CD4-positive, alpha-beta T cell (primary cell): ENCODE data around the gene DSCAML1. TPM values are rescaled to one million over a fixed set of nuclear protein-coding genes. Genes with fewer than 3 reads are reported as not detected.

Experiments
- ATAC-seq: fragments of 200-7000 bp; cut with Tn5 transposase; one replicate; pipeline ENCODE4 v1.10.0; 2022; ENCODE audit warnings: mild to moderate bottlenecking; ENCODE audit not compliant: poor library complexity
- CTCF ChIA-PET: fragments of 350-600 bp; sonication (Branson Sonifier 250); formaldehyde crosslinking; loops from one replicate; lab custom pipeline; 2021; ENCODE audit warnings: antibody characterized with exemption, inconsistent platforms; lab: Charles Lee
- POLR2A ChIA-PET: fragments of 350-600 bp; sonication (Branson Sonifier 250); formaldehyde crosslinking; loops from one replicate; lab custom pipeline; 2021; ENCODE audit warnings: antibody characterized with exemption, inconsistent platforms; lab: Charles Lee
- DNase-seq, 14 experiments: peaks; one replicate each; pipeline ENCODE4 v3.0.0-alpha.2; 2013 to 2020; ENCODE audit warnings: mixed read lengths in 2 of 14
- H3K27ac ChIP-seq, 2 donors: one replicate each; pipeline versions ENCODE4 v1.5.1 to v1.7.0; 2013; ENCODE audit warnings: low read length in 2 of 2, low read depth in 1 of 2, mild to moderate bottlenecking in 1 of 2
- H3K27me3 ChIP-seq, 2 experiments: 1 replicate in 1 of 2; 2 replicates in 1 of 2; pipeline versions ENCODE4 v1.6.1 to v1.7.0; 2013; ENCODE audit warnings: low read length in 2 of 2, control low read depth in 1 of 2, mild to moderate bottlenecking in 1 of 2, moderate library complexity in 1 of 2; ENCODE audit not compliant: insufficient read depth in 2 of 2, control insufficient read depth in 1 of 2
- H3K36me3 ChIP-seq: one replicate; pipeline ENCODE4 v1.6.1; 2013; ENCODE audit warnings: low read length, control low read depth; ENCODE audit not compliant: insufficient read depth
- H3K4me1 ChIP-seq: one replicate; pipeline ENCODE4 v1.6.1; 2013; ENCODE audit warnings: low read length, control low read depth; ENCODE audit not compliant: insufficient read depth
- H3K4me3 ChIP-seq: one replicate; pipeline ENCODE4 v1.5.1; 2013; ENCODE audit warnings: mild to moderate bottlenecking, low read length, moderate library complexity
- H3K9me3 ChIP-seq, 2 experiments: 1 replicate in 1 of 2; 2 replicates in 1 of 2; pipeline versions ENCODE4 v1.6.1 to v1.7.0; 2013; ENCODE audit warnings: low read length in 2 of 2, mild to moderate bottlenecking in 2 of 2, control low read depth in 1 of 2, moderate library complexity in 1 of 2; ENCODE audit not compliant: control insufficient read depth in 1 of 2, insufficient read depth in 1 of 2
- H3K27ac Mint-ChIP-seq: one replicate; pipeline ENCODE4 v1.8.0; 2020; ENCODE audit warnings: mixed read lengths
- H3K27me3 Mint-ChIP-seq: one replicate; pipeline ENCODE4 v1.8.0; 2021; ENCODE audit warnings: mixed read lengths
- H3K36me3 Mint-ChIP-seq: one replicate; pipeline ENCODE4 v1.8.0; 2021; ENCODE audit warnings: low read depth, mixed read lengths
- H3K4me1 Mint-ChIP-seq: one replicate; pipeline ENCODE4 v1.8.0; 2021; ENCODE audit warnings: low read depth, mixed read lengths
- H3K4me3 Mint-ChIP-seq: one replicate; pipeline ENCODE4 v1.8.0; 2020; ENCODE audit warnings: mild to moderate bottlenecking, mixed read lengths
- H3K9me3 Mint-ChIP-seq: one replicate; pipeline ENCODE4 v1.8.0; 2020; ENCODE audit warnings: mixed read lengths
- CTCF ChIP-seq: fragments of 200-600 bp; IDR thresholded peaks from one replicate; pipeline ENCODE4 v1.8.0; 2022; ENCODE audit warnings: antibody characterized with exemption, mild to moderate bottlenecking
- intact Hi-C, 2 experiments: fragments of 100-400 bp; cut with DNase I in 1 of 2; cut with micrococcal nuclease in 1 of 2; formaldehyde crosslinking; loops; one replicate each; pipeline versions ENCODE4 v1.15.1 to v1.9.0; 2023 to 2025; cut with DNase I, micrococcal nuclease
- total RNA-seq, 174 experiments: library from RNA in 2 of 174; stranded (reverse) in 2 of 174; gene quantifications; one replicate each; pipeline ENCODE4 v1.2.3 and lab custom pipeline; 2021 to 2026

The DSCAML1 gene
- total RNA-seq, 2 experiments from 2014 or later, result 0.22 to 0.61 TPM

- Histone ChIP-seq H3K4me1 (no peaks in the 10 kb centered on the region), H3K4me3 (no peak overlapping the region), H3K27ac (no peak overlapping the region), H3K27me3 (no peaks in the 10 kb centered on the region), H3K36me3 (no peaks in the 10 kb centered on the region), H3K9me3 (peaks cover 0 to 4% of the 10 kb centered on the region in 2 experiments)
- Mint-ChIP-seq H3K4me1 (no peaks in the 10 kb centered on the region), H3K4me3 (no peak overlapping the region), H3K9me3 (no peaks in the 10 kb centered on the region), H3K27me3 (peaks cover 8% of the 10 kb centered on the region), H3K36me3 (no peaks in the 10 kb centered on the region), H3K27ac (no peak overlapping the region)
- POLR2A ChIA-PET, result no interaction called here
- intact Hi-C loops, result no loop called here
- CTCF ChIA-PET, result no interaction called here
- no peak for TF ChIP-seq CTCF
- ATAC-seq (no peak), DNase-seq (no peak)
Observed at GRCh38 chr11:117638911-117639543, 158.0 kb downstream of the DSCAML1 start.

- Mint-ChIP-seq H3K4me3 (no peak overlapping the region), H3K27me3 (peaks cover 3% of the 10 kb centered on the region), H3K27ac (no peak overlapping the region), H3K36me3 (no peaks in the 10 kb centered on the region), H3K4me1 (no peaks in the 10 kb centered on the region), H3K9me3 (no peaks in the 10 kb centered on the region)
- TF ChIP-seq CTCF, result no peak
- Histone ChIP-seq H3K36me3 (no peaks in the 10 kb centered on the region), H3K27ac (no peak overlapping the region), H3K4me1 (no peaks in the 10 kb centered on the region), H3K9me3 (peaks cover 0 to 4% of the 10 kb centered on the region in 2 experiments), H3K27me3 (no peaks in the 10 kb centered on the region), H3K4me3 (no peak overlapping the region)
- no peak for ATAC-seq
- intact Hi-C loops, result no loop called here
- CTCF ChIA-PET, result no interaction called here
- no peak for DNase-seq
- POLR2A ChIA-PET, result no interaction called here
Observed at GRCh38 chr11:117634756-117635603, 162.0 kb downstream of the DSCAML1 start.

GRCh38 chr11:117633976-117634755 is 162.8 kb downstream of the DSCAML1 start:
- POLR2A ChIA-PET, result no interaction called here

More at GRCh38 chr11:117633976-117634755, 162.8 kb downstream of the DSCAML1 start:
- intact Hi-C loops, result no loop called here
- Histone ChIP-seq H3K27ac (no peak overlapping the region), H3K36me3 (no peaks in the 10 kb centered on the region), H3K9me3 (peaks cover 0 to 3% of the 10 kb centered on the region in 2 experiments), H3K27me3 (no peaks in the 10 kb centered on the region), H3K4me3 (no peak overlapping the region), H3K4me1 (no peaks in the 10 kb centered on the region)
- CTCF ChIA-PET, result no interaction called here
- no peaks in the 10 kb centered on the region for H3K4me1 Mint-ChIP-seq
- no peaks in the 10 kb centered on the region for H3K9me3 Mint-ChIP-seq
- H3K27me3 Mint-ChIP-seq, result peaks cover 3% of the 10 kb centered on the region
- H3K36me3 Mint-ChIP-seq, result no peaks in the 10 kb centered on the region
- TF ChIP-seq CTCF, result no peak
- DNase-seq (no peak), ATAC-seq (no peak)
- H3K4me3 Mint-ChIP-seq, result no peak overlapping the region
- no peak overlapping the region for H3K27ac Mint-ChIP-seq
